C4-2B (cell line): ENCODE measurements around the gene MAVS.

Experiments used
- CTCF ChIP-seq: fragments of 450-650 bp; conservative IDR thresholded peaks from 2 replicates; pipeline ENCODE4 v1.5.1; 2017; ENCODE audit warnings: mild to moderate bottlenecking
- ZFX ChIP-seq: fragments of 450-650 bp; IDR thresholded peaks from 2 replicates; pipeline ENCODE4 v1.6.1; 2017

GRCh38 chr20:3797592-3798372, 48.9 kb upstream of the MAVS start:
- TF ChIP-seq CTCF (no peak), ZFX (no peak)
